ENCODE results near the gene CALML5.

Gene CALML5

GRCh38 chr10:5461914-5462840 is 37.2 kb downstream of the CALML5 start:
- DNase-seq = no peak

GRCh38 chr10:5461203-5461588 is 38.2 kb downstream of the CALML5 start:
- DNase-seq = no peak

- no peak for DNase-seq
Observed at GRCh38 chr10:5460468-5461202, 38.7 kb downstream of the CALML5 start.

GRCh38 chr10:5458949-5459747 is 40.2 kb downstream of the CALML5 start:
- no peak for DNase-seq

GRCh38 chr10:5458425-5458824 is 40.9 kb downstream of the CALML5 start:
- DNase-seq = no peak

- DNase-seq = no peak
Observed at GRCh38 chr10:5457741-5458140, 41.6 kb downstream of the CALML5 start.

GRCh38 chr10:5456563-5456962 is 42.8 kb downstream of the CALML5 start:
- DNase-seq = no peak

- DNase-seq = no peak
Observed at GRCh38 chr10:5453749-5454489, 45.5 kb downstream of the CALML5 start.

GRCh38 chr10:5450605-5451384 is 48.6 kb downstream of the CALML5 start:
- no peak for DNase-seq

GRCh38 chr10:5449823-5450222 is 49.5 kb downstream of the CALML5 start:
- peak; percentile 48 to 64 for DNase-seq

- DNase-seq = no peak
Observed at GRCh38 chr10:5449227-5449626, 50.1 kb downstream of the CALML5 start.
